Measurements from ENCODE around the gene RHEB.

Gene RHEB

GRCh38 chr7:151524331-151524730 lies 4.6 kb upstream of the RHEB start:
- DNase-seq: no peak

DNA sequence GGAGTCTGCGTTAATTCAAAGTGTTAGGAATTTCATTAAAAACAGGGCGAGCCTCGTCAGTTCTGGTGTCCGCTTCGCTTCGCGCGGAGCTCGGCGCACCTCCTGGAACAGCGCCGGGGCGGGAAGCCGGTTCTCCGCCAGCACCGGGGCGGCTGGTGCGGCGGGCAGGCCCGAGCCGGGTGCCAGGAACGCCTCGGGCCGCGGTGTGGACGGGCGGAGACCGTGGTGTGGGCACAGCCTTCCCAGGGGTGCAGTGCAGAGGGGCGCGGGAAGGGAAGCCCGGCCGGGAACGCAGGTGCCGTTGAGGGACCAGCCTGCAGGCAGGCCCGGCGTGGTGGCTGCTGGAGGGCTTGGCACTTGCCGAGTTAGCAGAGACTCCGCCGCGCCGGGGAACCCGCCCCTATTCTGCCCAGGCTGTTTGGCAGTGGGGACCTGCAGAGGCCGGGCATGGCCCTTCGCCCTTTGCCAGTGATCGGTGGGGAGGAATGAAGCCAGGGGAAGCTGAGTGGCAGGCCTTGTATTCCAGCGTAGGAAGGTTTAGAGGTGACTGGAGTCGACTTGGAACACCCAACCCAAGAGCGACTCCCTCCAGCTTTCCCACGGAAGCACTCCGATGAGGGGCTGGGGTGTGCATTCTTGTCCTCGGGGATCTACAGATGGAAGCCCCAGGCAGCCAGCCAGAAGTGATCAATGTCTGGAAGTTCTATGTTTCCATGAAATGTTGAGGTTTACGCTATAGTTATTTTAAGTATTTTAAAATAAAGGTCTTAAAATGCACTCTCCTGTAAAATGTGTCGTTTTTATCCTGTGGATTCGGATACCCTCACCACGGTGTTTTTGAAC lies 945 bp upstream of the RHEB start:
- DNase-seq: peak; percentile 27

DNA sequence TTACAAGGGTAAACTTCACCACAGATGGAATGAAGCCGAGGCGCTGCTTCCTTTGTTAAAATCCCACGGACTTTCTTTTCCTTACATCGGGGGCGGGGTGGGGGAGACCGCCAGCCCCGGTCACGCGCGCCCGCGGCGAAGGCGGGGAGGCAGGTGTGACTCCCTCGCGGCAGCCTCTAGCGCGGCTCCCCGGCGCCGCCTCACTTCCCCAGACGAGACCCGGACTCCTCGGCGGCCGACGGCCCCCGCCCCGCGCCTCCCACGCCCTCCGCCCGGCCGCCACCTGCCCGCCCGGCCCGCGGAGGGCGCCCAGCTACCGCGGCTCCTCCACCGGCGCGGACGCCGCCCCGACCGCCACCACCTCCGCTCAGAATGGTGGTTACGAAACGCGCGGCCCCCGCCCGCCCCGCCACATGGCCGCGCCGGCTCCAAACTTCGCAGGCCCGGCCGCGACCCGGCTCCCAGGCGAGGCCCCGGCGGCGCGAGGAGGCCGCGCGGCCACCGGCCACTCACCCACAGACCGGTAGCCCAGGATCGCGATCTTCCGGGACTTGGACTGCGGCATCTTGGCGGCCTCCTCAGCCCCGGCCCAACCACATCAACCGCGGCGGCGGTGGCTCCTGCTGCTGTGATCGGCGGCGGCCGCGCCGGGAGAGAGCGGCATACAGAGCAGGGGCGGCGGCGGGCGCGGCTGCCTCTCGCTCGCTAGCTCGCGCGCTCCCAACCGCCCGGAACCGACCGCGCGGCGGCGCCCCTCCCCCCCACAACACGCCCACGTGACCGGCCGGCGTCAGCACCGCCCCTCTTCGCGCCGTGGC lies 539 bp downstream of the RHEB start:
- peak; percentile 63 for DNase-seq

GRCh38 chr7:151518105-151518946 lies 1.4 kb downstream of the RHEB start:
- DNase-seq: peak; percentile 44

DNA sequence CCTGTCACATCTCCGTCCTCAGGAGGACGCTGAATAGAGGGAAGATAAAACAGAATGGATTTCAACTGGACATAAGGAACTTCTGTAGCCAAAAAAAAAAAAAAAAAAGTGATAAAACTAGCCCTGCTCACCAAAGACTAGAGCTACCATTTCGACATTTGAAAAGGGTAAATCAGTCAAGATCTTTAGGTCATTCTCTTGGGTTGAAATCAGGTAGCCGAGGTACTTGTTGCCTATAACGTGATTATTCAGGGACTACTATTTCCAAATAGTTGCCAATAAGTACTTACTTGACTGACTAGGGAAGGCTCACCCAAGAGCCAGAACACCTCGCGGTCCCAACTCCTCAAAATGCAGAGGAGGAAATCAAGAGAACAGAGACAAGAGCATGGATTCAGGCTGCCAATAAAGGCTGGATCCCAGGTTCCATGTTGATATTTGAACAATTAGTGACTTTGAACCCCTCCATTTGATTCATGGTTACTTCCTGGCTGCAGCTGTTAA lies 2.0 kb downstream of the RHEB start:
- DNase-seq: no peak

- no peak for DNase-seq
Observed at GRCh38 chr7:151515276-151515565, 4.5 kb downstream of the RHEB start.

GRCh38 chr7:151514461-151515275 lies 5.0 kb downstream of the RHEB start:
- peak; percentile 79 for DNase-seq

DNA sequence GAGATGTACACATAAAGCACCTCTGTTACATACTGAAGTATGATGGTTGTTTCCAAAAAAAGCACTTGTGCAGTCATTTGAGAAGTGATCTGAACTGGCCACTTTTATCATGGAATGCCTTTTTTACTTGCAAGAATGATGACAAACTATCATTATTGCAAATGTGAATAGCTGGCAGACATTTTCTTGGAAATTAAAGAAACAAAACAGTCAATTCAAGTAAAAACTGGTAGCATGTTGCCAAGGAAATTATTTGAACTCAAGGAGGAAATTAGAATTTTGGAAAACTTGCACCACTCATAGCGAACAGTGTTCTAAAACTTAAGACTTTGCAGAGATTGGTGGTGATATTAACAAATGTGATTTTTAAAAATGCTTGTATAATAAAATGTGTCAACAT lies 6.6 kb downstream of the RHEB start:
- DNase-seq: no peak

DNA sequence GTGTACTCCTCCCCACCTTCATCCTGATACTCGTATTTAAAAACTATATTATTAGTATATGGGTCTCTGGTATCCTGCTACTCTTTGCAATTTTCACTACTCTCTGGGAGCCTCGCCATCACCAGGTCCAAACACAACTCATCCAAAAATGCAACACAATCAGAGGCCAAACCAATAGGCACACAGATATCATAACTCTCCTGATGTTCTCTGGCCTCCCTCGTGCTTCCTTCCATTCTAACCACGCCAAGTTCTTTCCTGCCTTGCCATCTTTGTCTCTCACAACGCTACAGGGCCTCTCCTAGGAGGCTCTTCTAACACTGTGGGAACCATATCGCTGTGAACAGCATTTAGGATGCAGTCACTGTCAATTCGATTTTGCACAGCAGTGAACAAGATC lies 7.3 kb downstream of the RHEB start:
- DNase-seq: no peak

DNA sequence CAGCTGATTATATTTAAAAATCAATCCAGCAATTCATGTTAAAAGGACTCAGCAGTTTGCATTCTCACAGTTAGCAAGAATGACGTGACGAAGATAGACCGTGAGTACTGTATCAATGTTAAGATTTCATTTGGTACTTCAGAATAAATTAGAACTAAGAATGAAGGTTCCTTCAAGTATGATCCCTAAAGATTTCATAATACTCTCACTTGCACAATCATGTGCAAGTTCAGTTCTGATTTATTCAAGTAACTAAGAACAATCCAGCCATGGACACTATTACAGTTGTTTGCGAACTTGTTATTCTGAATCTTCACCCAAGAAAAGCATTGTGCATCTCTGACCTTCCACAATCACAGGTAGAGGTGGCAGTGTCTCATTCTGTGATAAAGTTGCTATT lies 7.7 kb downstream of the RHEB start:
- DNase-seq: peak; percentile 72

- DNase-seq: no peak
Observed at GRCh38 chr7:151511270-151511669, 8.4 kb downstream of the RHEB start.

GRCh38 chr7:151509670-151510333 lies 9.9 kb downstream of the RHEB start:
- no peak for DNase-seq

- no peak for DNase-seq
Observed at GRCh38 chr7:151508991-151509390, 10.7 kb downstream of the RHEB start.

- DNase-seq: no peak
Observed at GRCh38 chr7:151507806-151508205, 11.9 kb downstream of the RHEB start.

DNA sequence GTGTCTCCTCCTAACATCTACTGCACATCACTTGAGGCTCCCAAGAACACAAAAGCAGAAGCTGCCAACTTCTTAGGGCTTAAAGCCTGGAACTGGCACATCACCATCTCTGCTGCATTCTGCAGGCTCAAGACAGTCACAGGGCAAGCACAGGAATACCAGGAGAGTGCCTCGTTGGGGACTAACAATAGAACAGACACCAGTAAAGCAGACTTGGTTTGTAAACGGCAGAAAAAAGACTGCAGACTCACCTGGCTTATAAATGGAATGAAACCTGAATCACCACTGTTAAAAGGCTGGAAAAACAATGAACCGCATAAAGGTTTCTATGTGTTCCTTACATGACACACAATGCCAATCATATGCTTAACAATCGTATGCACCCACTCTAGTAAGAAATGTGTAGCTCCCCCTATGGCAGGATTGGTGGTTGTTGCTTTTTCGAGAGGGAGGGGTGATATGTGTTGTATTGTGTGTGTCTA lies 12.8 kb downstream of the RHEB start:
- no peak for DNase-seq

DNA sequence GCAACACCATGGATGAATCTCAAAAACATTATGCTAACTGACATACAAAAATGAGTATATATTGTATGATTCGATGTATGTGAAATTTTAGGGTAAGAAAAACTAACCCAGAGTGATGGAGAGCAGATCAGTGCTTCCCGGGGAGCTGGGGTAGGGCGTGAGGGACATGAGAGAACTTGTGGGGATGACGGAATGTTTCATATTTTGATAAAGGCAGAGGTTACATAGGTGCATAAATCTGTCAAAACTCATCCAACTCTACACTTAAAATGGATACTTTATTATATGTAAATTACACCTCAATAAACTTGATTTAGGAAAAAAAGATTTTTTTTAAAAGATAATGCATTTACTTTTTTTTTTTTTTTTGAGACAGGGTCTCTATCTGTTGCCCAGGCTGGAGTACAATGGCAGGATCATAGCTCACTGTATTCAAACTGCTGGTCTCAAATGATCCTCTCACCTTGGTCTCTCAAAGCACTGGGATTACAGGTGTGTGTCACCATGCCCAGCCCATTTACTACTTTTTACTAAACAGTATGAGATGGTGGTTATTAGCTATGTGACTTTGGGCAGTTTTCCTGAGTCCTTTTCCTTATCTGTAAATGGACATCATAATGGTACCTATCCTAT lies 13.7 kb downstream of the RHEB start:
- no peak for DNase-seq

DNA sequence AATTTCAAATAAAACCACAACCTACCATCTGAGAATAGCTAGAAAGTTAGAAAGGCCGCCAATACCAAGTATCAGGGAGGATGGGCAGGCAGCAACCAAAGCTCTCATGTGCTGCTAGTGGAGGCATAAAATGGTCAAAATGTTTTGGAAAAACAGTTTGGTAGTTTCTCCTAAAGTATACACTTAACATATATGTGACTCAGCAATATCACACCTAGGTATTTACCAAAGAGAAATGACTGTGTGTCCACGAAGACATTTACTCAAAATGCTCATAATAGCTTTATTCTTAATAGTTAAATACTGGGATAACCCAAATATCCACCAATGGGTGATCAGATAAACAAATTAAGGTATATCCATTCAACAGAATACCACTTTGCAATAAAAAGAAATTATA lies 14.3 kb downstream of the RHEB start:
- DNase-seq: no peak

DNA sequence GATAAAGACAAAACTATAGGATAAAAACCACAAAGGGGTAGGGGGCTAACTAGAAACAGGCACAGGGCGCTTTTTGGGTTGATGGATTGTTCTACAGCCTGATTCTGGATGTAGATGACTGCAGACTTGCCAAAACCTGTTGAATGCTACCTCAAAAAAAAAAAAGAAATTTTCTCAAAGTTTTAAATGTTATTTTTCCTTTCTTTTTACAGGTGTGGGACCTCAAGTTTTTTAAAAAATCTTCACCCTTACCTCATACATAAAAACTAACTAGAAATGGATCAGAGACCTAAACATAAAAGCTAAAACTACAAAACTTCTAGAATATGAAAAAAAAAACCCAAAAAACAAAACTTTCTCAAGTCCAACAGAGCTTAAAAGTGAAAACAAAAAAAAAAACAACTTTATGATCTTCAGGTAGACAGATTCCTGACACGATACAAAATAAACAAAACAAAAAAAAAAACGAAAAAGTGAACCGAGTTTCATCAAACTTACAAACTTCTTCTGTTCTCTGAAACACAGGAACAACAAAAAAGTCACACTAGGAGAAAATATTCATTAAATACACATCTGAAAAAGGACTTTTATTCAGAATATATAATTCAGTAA lies 14.9 kb downstream of the RHEB start:
- DNase-seq: no peak

DNA sequence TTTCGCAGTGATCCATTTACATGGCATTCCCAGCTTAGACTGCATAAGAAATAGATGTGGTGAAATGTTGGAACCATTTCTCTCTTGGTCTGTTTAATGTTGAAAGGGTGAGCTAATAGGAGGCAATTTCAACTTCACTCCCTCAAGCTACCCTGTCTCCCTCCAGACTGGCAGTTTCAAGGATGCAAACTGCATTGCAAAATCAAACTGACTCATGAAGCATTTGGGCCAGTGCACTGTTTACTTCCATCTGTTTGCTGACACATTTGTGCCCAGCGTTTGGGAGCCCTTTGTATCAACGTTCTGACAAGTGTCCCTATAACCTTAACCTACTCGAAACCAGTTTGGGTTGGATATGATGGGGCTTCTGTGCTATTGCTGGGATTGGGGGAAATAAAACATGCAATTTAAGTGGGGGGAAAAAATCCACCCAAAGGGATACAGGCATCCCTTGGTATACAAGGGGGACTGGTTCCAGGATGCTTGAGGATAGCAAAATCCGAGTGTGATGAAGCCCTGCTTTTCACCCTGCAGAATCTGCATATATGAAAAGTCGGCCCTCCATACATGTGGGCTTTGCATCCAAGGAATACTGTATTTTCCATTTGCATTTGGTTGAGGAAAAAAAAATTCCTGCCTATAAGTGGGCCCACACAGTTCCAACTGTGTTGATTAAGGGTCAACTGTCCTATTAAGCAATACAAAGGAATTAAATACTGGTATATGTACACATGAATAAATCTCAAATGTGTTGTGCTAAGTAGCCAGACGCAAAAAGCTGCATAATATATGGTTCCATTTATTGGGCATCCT lies 15.6 kb downstream of the RHEB start:
- DNase-seq: peak; percentile 92

- no peak for DNase-seq
Observed at GRCh38 chr7:151501676-151502075, 18.0 kb downstream of the RHEB start.
